ENCODE data around the gene CNKSR2.

The CNKSR2 gene

GRCh38 chrX:21678048-21678612 is 303.9 kb downstream of the CNKSR2 start:
- DNase-seq, result no peak

DNA sequence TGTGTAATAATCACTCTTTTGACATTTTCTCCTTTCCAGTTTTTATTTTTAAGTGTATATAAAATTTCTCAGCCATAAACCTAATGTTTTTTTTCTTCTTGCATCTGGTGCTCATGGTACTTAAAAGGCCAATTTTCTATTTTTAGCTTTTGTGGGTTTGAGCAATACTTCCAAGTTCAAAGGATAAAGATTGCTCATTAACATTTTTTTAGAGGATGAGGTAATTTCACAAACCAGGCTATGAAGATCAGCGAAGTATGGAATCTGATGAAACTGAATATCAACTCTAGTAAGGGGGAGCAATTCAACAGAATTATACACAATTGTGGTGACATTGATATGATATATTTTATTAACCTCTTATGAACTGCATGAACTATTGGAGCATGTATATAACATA is 309.7 kb downstream of the CNKSR2 start:
- DNase-seq, result no peak

DNA sequence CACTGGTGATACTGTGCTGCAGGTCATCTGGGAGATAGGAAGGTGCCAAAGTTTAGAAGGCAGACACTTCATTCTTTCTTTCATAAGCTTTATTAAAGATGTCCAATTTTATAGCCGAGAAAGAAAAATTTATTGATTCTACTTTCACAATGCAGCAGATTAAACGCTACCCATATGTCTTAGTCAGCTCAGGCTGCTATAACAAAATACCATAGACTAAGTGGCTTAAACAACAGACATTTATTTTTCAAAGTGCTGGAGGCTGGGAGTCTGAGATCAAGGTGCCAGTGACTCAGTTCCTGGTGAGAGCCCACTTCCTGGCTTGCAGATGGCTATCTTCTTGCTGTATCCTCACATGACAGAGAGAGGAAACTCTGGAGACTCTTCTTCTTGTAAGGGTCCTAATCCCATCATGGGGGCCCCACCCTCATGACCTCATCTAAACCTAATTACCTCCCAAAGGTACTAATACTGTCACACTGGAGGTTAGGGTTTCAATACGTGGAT is 317.3 kb downstream of the CNKSR2 start:
- DNase-seq, result peak; percentile 7

DNA sequence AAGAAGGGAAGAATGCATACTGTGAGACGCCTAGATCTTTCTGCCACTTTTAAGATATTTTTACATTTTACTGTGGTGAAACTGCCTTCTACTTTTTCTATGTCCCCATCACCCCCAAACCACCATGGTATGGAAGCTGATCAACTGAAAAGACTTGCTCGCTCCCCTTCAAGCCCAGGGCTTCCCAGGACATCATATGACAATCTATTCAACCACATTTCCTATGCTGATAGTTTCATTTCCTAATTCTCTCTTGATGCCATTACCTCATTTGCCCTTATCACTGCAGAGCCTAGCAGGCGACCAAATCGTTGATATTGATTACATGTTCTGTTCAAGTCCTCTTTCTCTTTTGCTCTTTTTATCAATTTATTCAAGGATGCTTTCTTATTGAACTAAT is 324.1 kb downstream of the CNKSR2 start:
- no peak for DNase-seq

GRCh38 chrX:21699136-21699535 is 324.9 kb downstream of the CNKSR2 start:
- no peak for DNase-seq

DNA sequence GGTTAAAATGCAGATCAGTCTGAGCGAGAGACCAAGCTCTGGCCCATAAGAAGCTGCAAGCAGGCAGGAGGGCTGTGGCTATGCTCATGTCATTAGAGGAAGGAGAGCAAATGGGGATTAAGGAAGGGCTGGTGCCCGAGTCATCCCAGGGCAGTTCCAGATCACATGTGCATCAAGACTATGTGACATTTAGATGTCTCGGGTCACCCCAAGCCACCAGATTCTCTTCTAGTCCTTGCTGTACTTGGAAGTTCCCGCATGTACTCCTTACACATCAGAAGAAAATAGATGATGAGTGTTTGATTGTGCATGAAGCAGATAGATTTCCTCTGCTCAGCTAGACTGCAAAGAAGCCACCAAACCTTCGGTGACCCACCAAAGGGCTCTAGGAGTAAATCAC is 326.1 kb downstream of the CNKSR2 start:
- DNase-seq, result no peak

- DNase-seq, result no peak
Measured at GRCh38 chrX:21700967-21701366, 326.7 kb downstream of the CNKSR2 start.

- DNase-seq, result no peak
Measured at GRCh38 chrX:21702725-21703124, 328.5 kb downstream of the CNKSR2 start.

Data from activated CD4-positive, alpha-beta T cell treated with anti-CD3 and anti-CD28 coated beads, Interleukin-2, Interleukin-6, amounts not matched to agents 100 ng/mL and 50 ng/mL, durations not matched to agents 16 hours and 8 hours (primary cell).